SH-SY5Y (cell line): ENCODE data around the gene OXNAD1.

Experiments
- GATA2 ChIP-seq: IDR thresholded peaks from 2 replicates; pipeline ENCODE4 v1.6.1; 2011; ENCODE audit warnings: mild to moderate bottlenecking, low read depth, low read length
- GATA3 ChIP-seq: IDR thresholded peaks from 2 replicates; pipeline ENCODE4 v1.6.1; 2011; ENCODE audit warnings: low read depth, mild to moderate bottlenecking, low read length, moderate library complexity

- TF ChIP-seq GATA2: no peak
- TF ChIP-seq GATA3: no peak
Measured at GRCh38 chr3:16286161-16286560, 21.1 kb downstream of the OXNAD1 start.
